HCT116 (cell line): ENCODE results near the gene PMS1. TPM values are rescaled to one million over a fixed set of nuclear protein-coding genes. Genes with fewer than 3 reads are reported as not detected.

Source experiments
- ATAC-seq: fragments of 200-7000 bp; cut with Tn5 transposase; 2 replicates; pipeline ENCODE4 v1.9.1; 2020; ENCODE audit warnings: mild to moderate bottlenecking, moderate library complexity
- BruUV-seq: library from RNA; stranded (reverse); fragments of 400-500 nt; replicated peaks from 2 replicates; lab custom pipeline; 2021; lab: Mats Ljungman, UMichigan
- CTCF ChIA-PET: fragments of 300-600 bp; sonication (Branson Sonifier 250); formaldehyde crosslinking; loops from one replicate; lab custom pipeline; 2021; ENCODE audit warnings: antibody characterized with exemption; lab: Charles Lee
- POLR2A ChIA-PET: fragments of 300-600, 350-600 bp; sonication (Branson Sonifier 250); formaldehyde crosslinking; loops from one replicate; lab custom pipeline; 2021; ENCODE audit warnings: antibody characterized with exemption; lab: Charles Lee
- RAD21 ChIA-PET, 2 experiments: fragments of 300-600 bp; sonication (Branson Sonifier 250); formaldehyde crosslinking; loops; one replicate each; lab custom pipeline; 2023; ENCODE audit warnings: low total read pairs in 2 of 2; ENCODE audit not compliant: uncharacterized antibody in 2 of 2, unreplicated experiment in 2 of 2, low non-redundant PET in 1 of 2; lab: Charles Lee
- DNase-seq: peaks from one replicate; pipeline ENCODE4 v3.0.0-alpha.2; 2010; ENCODE audit warnings: low read depth, low spot score
- H2AFZ ChIP-seq: fragments of 200-600 bp; shearing (Covaris generic), sonication (generic); 2 replicates; pipeline ENCODE4 v1.6.1; 2017; ENCODE audit warnings: low read depth, mixed run types, mixed read lengths, antibody characterized with exemption, low read length; ENCODE audit not compliant: poor library complexity, severe bottlenecking
- H3K27ac ChIP-seq: 2 replicates; pipeline ENCODE4 v1.5.1; 2012; ENCODE audit warnings: low read depth, low read length
- H3K27me3 ChIP-seq: fragments of 200-600 bp; sonication (generic); 2 replicates; pipeline ENCODE4 v1.6.1; 2016; ENCODE audit warnings: mixed run types, low read length, mixed read lengths; ENCODE audit not compliant: insufficient read depth
- H3K36me3 ChIP-seq, 2 experiments: fragments of 200-500 bp in 1 of 2; fragments of 200-600 bp in 1 of 2; sonication (Bioruptor generic) in 1 of 2; sonication (generic) in 1 of 2; 2 replicates each; pipeline versions ENCODE4 v1.5.1 to v1.6.1; 2014 to 2016; ENCODE audit warnings: low read length in 2 of 2, inconsistent platforms in 1 of 2, mixed read lengths in 1 of 2, mixed run types in 1 of 2; ENCODE audit not compliant: insufficient read depth in 2 of 2, control insufficient read depth in 1 of 2
- H3K4me1 ChIP-seq, 2 experiments: fragments of 200-600 bp in 1 of 2; sonication (generic) in 1 of 2; 2 replicates each; pipeline versions ENCODE4 v1.5.1 to v1.6.1; 2012 to 2017; ENCODE audit warnings: low read length in 2 of 2, inconsistent platforms in 1 of 2, mild to moderate bottlenecking in 1 of 2, mixed read lengths in 1 of 2, mixed run types in 1 of 2, moderate library complexity in 1 of 2; ENCODE audit not compliant: insufficient read depth in 2 of 2, control insufficient read depth in 1 of 2
- H3K4me2 ChIP-seq: fragments of 200-600 bp; sonication (generic); 2 replicates; pipeline ENCODE4 v1.6.1; 2017; ENCODE audit warnings: mixed run types, low read length, mixed read lengths
- H3K4me3 ChIP-seq, 2 experiments: fragments of 200-600 bp in 1 of 2; sonication (generic) in 1 of 2; replicated peaks in 1 of 2; 2 replicates each; pipeline ENCODE4 v1.5.1; 2011 to 2016; ENCODE audit warnings: low read length in 2 of 2, control low read depth in 1 of 2, low read depth in 1 of 2, mild to moderate bottlenecking in 1 of 2, mixed read lengths in 1 of 2, mixed run types in 1 of 2
- H3K79me2 ChIP-seq: fragments of 200-600 bp; sonication (generic); 2 replicates; pipeline ENCODE4 v1.6.1; 2017; ENCODE audit warnings: mild to moderate bottlenecking, mixed run types, low read length, moderate library complexity, mixed read lengths; ENCODE audit not compliant: insufficient read depth
- H3K9ac ChIP-seq: fragments of 200-600 bp; sonication (generic); 2 replicates; pipeline ENCODE4 v1.6.1; 2016; ENCODE audit warnings: low read length, mixed read lengths
- H3K9me2 ChIP-seq: fragments of 200-600 bp; sonication (generic), shearing (Covaris generic); 2 replicates; pipeline ENCODE4 v1.6.1; 2017; ENCODE audit warnings: mixed run types, mild to moderate bottlenecking, moderate library complexity; ENCODE audit not compliant: insufficient read depth
- H3K9me3 ChIP-seq, 2 experiments: fragments of 200-500 bp in 1 of 2; fragments of 200-600 bp in 1 of 2; sonication (Bioruptor generic) in 1 of 2; sonication (generic) in 1 of 2; 2 replicates each; pipeline ENCODE4 v1.6.1; 2014 to 2017; ENCODE audit warnings: low read length in 2 of 2, mixed read lengths in 2 of 2, inconsistent platforms in 1 of 2, low read depth in 1 of 2, mild to moderate bottlenecking in 1 of 2, mixed run types in 1 of 2, moderate library complexity in 1 of 2; ENCODE audit not compliant: control insufficient read depth in 1 of 2, insufficient read depth in 1 of 2
- H4K20me1 ChIP-seq: fragments of 200-600 bp; sonication (generic), shearing (Covaris generic); 2 replicates; pipeline ENCODE4 v1.6.1; 2017; ENCODE audit warnings: mixed run types, mild to moderate bottlenecking, moderate library complexity; ENCODE audit not compliant: insufficient read depth
- ATF3 ChIP-seq: IDR thresholded peaks from 2 replicates; pipeline ENCODE4 v1.6.1; 2012
- EGR1 ChIP-seq: IDR thresholded peaks from 2 replicates; pipeline ENCODE4 v1.6.1; 2012; ENCODE audit warnings: low read depth
- ELF1 ChIP-seq: IDR thresholded peaks from 2 replicates; pipeline ENCODE4 v1.6.1; 2012; ENCODE audit warnings: low read depth, borderline replicate concordance
- EZH2 ChIP-seq: fragments of 200-600 bp; sonication (generic); IDR thresholded peaks from 2 replicates; pipeline ENCODE4 v1.6.1; 2017; ENCODE audit warnings: antibody characterized with exemption, mixed run types
- EZH2phosphoT487 ChIP-seq: fragments of 200-600 bp; IDR thresholded peaks from 2 replicates; pipeline ENCODE4 v1.6.1; 2018; ENCODE audit warnings: antibody characterized with exemption, borderline replicate concordance
- MAX ChIP-seq: IDR thresholded peaks from 2 replicates; pipeline ENCODE4 v1.6.1; 2012
- SP1 ChIP-seq: IDR thresholded peaks from 2 replicates; pipeline ENCODE4 v1.6.1; 2012; ENCODE audit warnings: low read depth
- YY1 ChIP-seq: IDR thresholded peaks from 2 replicates; pipeline ENCODE4 v1.6.1; 2011; ENCODE audit warnings: low read length, low read depth, moderate library complexity, mild to moderate bottlenecking; ENCODE audit not compliant: insufficient replicate concordance; ENCODE audit errors: extremely low read depth
- intact Hi-C: fragments of 100-400 bp; cut with micrococcal nuclease; formaldehyde crosslinking; loops from 2 replicates; pipeline ENCODE4 v1.10.0; 2022
- total RNA-seq: library from RNA; stranded (reverse); gene quantifications from one replicate; pipeline ENCODE4 v1.2.1, GENCODE V29; 2021; ENCODE audit not compliant: unreplicated experiment
- TF ChIP-seq, protein P1 (sequence below): IDR thresholded peaks from 2 replicates; pipeline ENCODE4 v1.6.1; 2011; ENCODE audit warnings: mild to moderate bottlenecking, low read length, moderate library complexity; ENCODE audit not compliant: insufficient replicate concordance; ENCODE audit errors: extremely low read depth
- TF ChIP-seq, protein P2 (sequence below), 3 experiments: fragments of 200-600 bp in 1 of 3; sonication (generic) in 1 of 3; IDR thresholded peaks in 2 of 3; conservative IDR thresholded peaks in 1 of 3; 2 replicates each; pipeline ENCODE4 v1.5.1; 2012 to 2017; ENCODE audit warnings: low read depth in 2 of 3, low read length in 2 of 3, antibody characterized with exemption in 1 of 3, borderline replicate concordance in 1 of 3, control low read depth in 1 of 3, mild to moderate bottlenecking in 1 of 3, mixed read lengths in 1 of 3, mixed run types in 1 of 3, moderate library complexity in 1 of 3; ENCODE audit not compliant: insufficient read depth in 1 of 3
- TF ChIP-seq, protein P3 (sequence below): IDR thresholded peaks from 2 replicates; pipeline ENCODE4 v1.6.1; 2012; ENCODE audit warnings: low read depth

The PMS1 gene
- total RNA-seq, 1 experiment from 2014 or later = 53.2 TPM

DNA sequence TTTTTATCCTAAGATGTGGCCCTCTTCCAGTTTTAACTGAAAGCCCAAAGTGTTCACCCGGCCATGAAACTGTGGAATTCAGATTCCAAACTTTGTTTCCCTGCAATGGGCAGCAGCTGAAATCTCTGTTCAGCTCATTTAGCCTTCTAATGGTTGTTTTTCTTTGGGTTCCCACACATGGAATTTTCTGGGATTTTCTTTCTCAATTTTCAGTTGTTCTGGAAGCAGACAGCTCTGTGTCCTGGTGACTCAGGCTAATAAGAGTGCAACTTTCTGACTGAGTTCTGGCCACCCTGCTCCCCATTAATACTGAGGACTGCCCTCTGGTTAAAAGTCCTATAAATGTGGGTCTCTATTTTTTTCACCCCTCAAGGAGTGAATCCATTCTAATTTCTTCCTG, 78.5 kb downstream of the PMS1 start:
- ChIA-PET POLR2A (no interaction called here), CTCF (no interaction called here)
- BruUV-seq = no TSS peak
- Histone ChIP-seq H3K4me1 (no peaks in the 10 kb centered on the region), H3K36me3 (peaks cover 0 to 4% of the 10 kb centered on the region in 2 experiments; a peak in 1 of 4 replicates), H3K27me3 (no peaks in the 10 kb centered on the region), H2AFZ (no peak overlapping the region), H3K27ac (no peak overlapping the region), H3K9me2 (no peaks in the 10 kb centered on the region), H3K4me2 (no peak overlapping the region), H3K4me3 (no peak overlapping the region)
- intact Hi-C loops = no loop called here
- ATAC-seq (no peak), DNase-seq (no peak)
- TF ChIP-seq, protein P1, sequence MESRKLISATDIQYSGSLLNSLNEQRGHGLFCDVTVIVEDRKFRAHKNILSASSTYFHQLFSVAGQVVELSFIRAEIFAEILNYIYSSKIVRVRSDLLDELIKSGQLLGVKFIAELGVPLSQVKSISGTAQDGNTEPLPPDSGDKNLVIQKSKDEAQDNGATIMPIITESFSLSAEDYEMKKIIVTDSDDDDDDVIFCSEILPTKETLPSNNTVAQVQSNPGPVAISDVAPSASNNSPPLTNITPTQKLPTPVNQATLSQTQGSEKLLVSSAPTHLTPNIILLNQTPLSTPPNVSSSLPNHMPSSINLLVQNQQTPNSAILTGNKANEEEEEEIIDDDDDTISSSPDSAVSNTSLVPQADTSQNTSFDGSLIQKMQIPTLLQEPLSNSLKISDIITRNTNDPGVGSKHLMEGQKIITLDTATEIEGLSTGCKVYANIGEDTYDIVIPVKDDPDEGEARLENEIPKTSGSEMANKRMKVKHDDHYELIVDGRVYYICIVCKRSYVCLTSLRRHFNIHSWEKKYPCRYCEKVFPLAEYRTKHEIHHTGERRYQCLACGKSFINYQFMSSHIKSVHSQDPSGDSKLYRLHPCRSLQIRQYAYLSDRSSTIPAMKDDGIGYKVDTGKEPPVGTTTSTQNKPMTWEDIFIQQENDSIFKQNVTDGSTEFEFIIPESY = no peak
- no peak for TF ChIP-seq MAX
- TF ChIP-seq, protein P2, sequence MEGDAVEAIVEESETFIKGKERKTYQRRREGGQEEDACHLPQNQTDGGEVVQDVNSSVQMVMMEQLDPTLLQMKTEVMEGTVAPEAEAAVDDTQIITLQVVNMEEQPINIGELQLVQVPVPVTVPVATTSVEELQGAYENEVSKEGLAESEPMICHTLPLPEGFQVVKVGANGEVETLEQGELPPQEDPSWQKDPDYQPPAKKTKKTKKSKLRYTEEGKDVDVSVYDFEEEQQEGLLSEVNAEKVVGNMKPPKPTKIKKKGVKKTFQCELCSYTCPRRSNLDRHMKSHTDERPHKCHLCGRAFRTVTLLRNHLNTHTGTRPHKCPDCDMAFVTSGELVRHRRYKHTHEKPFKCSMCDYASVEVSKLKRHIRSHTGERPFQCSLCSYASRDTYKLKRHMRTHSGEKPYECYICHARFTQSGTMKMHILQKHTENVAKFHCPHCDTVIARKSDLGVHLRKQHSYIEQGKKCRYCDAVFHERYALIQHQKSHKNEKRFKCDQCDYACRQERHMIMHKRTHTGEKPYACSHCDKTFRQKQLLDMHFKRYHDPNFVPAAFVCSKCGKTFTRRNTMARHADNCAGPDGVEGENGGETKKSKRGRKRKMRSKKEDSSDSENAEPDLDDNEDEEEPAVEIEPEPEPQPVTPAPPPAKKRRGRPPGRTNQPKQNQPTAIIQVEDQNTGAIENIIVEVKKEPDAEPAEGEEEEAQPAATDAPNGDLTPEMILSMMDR (IDR thresholded peaks at IDR 0.05 in 2 of 3, conservative IDR thresholded peaks at IDR 0.05 in 1 of 3; ENCODE audit: borderline replicate concordance in 1 of 3, insufficient read depth in 1 of 3, low read depth in 2 of 3, low read length in 2 of 3) = no peak
- TF ChIP-seq EGR1 = no peak
- no peak for TF ChIP-seq ATF3
- TF ChIP-seq EZH2phosphoT487 = no peak
- TF ChIP-seq, protein P3, sequence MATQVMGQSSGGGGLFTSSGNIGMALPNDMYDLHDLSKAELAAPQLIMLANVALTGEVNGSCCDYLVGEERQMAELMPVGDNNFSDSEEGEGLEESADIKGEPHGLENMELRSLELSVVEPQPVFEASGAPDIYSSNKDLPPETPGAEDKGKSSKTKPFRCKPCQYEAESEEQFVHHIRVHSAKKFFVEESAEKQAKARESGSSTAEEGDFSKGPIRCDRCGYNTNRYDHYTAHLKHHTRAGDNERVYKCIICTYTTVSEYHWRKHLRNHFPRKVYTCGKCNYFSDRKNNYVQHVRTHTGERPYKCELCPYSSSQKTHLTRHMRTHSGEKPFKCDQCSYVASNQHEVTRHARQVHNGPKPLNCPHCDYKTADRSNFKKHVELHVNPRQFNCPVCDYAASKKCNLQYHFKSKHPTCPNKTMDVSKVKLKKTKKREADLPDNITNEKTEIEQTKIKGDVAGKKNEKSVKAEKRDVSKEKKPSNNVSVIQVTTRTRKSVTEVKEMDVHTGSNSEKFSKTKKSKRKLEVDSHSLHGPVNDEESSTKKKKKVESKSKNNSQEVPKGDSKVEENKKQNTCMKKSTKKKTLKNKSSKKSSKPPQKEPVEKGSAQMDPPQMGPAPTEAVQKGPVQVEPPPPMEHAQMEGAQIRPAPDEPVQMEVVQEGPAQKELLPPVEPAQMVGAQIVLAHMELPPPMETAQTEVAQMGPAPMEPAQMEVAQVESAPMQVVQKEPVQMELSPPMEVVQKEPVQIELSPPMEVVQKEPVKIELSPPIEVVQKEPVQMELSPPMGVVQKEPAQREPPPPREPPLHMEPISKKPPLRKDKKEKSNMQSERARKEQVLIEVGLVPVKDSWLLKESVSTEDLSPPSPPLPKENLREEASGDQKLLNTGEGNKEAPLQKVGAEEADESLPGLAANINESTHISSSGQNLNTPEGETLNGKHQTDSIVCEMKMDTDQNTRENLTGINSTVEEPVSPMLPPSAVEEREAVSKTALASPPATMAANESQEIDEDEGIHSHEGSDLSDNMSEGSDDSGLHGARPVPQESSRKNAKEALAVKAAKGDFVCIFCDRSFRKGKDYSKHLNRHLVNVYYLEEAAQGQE = no peak
- no peak for TF ChIP-seq SP1
- no peak for TF ChIP-seq ELF1
- no peak for TF ChIP-seq YY1
- no peak for TF ChIP-seq EZH2
- TF ChIP-seq, all 23 proteins: peak for 0
- H4K20me1 ChIP-seq = no peaks in the 10 kb centered on the region
- H3K9me3 ChIP-seq = no peaks in the 10 kb centered on the region
- RAD21 ChIA-PET = no interaction called here
- H3K9ac ChIP-seq = no peak overlapping the region
- no peaks in the 10 kb centered on the region for H3K79me2 ChIP-seq
